Retinal pigment epithelial cell (primary cell): ENCODE measurements around the gene RNF217.

Experiments used
- DNase-seq: peaks from one replicate; pipeline ENCODE4 v3.0.0-alpha.2; 2010; ENCODE audit warnings: low read depth
- H3K4me3 ChIP-seq: 2 replicates; pipeline ENCODE4 v1.5.1; 2011; ENCODE audit warnings: mild to moderate bottlenecking, low read length, control low read depth, moderate library complexity
- TF ChIP-seq, protein P1 (sequence below): conservative IDR thresholded peaks from 2 replicates; pipeline ENCODE4 v1.5.1; 2011; ENCODE audit warnings: low read depth, low read length, control low read depth, inconsistent platforms

The RNF217 gene

DNA sequence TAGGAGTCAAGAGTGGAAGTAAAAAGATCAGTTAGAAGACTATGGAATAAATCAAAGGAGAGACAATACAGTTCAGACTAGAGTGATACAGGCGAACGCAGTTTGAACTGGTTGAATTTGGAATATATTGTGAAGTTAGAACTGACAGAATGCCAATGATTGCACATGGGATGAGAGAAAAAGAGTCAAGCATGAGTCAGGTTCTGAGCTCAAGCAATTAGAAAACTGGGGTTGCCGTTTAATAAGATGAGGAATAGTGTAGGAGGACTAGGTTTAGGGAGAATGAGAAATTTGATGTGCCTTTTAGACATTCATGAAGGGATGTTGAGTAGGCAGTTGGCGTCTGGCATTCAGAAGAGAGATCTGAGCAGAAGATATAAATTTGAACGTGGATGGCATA, 8.0 kb downstream of the RNF217 start:
- DNase-seq: no peak
- no peak overlapping the region for H3K4me3 ChIP-seq
- TF ChIP-seq, protein P1, sequence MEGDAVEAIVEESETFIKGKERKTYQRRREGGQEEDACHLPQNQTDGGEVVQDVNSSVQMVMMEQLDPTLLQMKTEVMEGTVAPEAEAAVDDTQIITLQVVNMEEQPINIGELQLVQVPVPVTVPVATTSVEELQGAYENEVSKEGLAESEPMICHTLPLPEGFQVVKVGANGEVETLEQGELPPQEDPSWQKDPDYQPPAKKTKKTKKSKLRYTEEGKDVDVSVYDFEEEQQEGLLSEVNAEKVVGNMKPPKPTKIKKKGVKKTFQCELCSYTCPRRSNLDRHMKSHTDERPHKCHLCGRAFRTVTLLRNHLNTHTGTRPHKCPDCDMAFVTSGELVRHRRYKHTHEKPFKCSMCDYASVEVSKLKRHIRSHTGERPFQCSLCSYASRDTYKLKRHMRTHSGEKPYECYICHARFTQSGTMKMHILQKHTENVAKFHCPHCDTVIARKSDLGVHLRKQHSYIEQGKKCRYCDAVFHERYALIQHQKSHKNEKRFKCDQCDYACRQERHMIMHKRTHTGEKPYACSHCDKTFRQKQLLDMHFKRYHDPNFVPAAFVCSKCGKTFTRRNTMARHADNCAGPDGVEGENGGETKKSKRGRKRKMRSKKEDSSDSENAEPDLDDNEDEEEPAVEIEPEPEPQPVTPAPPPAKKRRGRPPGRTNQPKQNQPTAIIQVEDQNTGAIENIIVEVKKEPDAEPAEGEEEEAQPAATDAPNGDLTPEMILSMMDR: no peak

DNA sequence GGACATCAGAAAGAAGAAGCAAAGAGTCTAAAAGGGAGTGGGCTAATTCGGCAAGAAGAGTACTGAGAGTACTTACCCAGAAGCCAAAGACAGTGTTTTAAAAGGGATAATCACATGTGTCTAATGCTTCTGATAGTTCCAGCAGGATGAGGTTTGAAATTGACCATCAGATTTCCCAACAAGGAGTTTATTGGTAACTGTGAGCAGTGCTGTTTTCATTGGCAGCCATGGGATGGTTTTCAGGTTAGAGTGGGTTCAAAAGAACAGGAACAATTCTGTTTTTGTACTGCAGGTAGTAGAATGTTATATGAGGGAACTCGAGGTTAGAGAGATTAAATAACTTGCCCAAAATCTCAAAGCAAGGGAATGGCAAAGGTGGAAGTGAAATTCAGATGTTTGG, 8.5 kb downstream of the RNF217 start:
- H3K4me3 ChIP-seq: no peak overlapping the region
- TF ChIP-seq, protein P1: no peak
- no peak for DNase-seq

DNA sequence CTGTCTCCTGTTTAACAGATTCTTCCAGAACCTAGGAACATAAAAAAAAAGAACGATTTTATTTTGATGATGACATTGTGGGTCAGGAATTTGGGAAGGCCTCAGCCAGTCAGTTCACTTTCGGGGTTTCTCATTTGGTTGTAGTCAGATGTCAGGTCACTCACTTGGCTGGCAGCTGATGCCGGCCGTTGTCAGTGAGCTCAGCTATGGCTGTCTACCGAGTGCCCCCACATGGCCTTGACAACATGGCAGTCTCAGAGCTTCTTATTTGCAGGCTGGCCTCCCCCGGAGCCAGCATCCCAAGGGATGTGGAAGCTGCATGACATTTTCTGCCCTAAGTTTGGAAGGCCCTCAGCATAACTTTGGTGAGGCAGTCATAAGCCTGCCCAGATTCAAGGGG, 11.5 kb downstream of the RNF217 start:
- DNase-seq: no peak
- TF ChIP-seq, protein P1: no peak

DNA sequence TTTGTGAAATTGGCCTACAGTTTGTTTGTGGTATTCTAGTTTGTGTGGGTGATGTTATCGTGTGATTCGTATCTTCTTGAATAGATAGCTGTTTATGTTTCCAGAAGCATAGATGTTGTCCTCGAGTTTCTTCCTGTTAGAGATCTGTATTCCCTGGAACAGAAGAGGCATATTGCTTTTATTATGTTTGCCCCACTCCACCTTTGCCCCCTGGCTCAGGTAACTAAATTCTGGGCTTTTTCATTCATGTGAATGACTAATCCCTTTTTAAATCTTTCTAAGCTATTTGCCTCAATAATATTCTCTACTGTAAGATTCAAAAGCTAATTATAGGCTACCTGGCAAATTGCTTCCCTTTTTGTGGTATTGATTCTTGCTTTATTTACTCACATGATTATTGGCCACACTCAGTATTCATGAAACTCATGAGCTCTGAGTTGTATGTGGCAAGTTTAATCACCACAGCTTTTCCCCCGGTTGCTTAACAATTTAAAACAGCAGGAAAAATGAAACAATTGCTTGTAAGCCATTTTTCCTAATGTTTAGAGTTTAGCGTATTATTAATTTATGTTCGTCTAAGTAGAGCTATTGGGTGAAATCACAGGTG, 12.6 kb downstream of the RNF217 start:
- TF ChIP-seq, protein P1: no peak
- DNase-seq: no peak
- H3K4me3 ChIP-seq: no peak overlapping the region

More for the DNA sequence above, 11.5 kb downstream of the RNF217 start:
- H3K4me3 ChIP-seq: no peak overlapping the region

DNA sequence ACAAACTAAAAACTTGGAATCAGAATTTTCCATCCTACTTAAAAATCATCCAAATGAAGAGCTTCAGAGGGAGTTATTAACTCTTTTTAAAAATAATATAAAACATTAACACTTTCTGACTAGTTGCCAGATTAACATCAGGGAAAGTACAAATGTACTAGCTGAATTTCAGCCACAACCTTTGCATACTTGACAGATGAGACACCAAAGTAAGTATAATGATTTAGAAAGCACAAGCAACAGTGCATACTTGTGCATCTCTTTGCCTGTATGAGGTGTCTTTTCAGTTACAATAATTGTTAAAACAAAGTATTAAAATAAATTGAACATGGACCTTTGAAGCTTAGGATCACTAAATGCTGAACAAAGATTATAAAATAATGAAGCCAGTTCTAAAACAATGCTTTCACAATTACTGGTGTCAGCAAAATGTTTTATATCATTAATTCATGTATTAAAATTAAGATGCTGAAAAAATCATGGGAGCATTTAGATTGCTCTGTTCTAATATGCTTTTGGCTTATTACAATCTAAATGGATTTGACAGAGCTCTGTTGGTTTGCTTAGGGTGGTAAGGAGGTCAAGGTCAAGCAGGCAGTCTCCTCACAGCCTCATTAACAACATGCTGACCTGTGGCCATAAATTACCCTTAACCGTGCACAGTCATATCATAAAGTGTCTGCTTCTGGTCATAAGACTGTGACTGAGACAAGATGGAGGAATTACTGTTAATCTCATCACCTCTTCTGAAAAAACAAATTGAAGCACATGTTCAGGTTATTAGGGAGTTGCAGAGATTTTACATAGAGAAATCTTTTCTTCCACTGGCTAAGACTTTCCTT, 15.1 kb downstream of the RNF217 start:
- TF ChIP-seq, protein P1: no peak
- H3K4me3 ChIP-seq: no peak overlapping the region
- DNase-seq: no peak

DNA sequence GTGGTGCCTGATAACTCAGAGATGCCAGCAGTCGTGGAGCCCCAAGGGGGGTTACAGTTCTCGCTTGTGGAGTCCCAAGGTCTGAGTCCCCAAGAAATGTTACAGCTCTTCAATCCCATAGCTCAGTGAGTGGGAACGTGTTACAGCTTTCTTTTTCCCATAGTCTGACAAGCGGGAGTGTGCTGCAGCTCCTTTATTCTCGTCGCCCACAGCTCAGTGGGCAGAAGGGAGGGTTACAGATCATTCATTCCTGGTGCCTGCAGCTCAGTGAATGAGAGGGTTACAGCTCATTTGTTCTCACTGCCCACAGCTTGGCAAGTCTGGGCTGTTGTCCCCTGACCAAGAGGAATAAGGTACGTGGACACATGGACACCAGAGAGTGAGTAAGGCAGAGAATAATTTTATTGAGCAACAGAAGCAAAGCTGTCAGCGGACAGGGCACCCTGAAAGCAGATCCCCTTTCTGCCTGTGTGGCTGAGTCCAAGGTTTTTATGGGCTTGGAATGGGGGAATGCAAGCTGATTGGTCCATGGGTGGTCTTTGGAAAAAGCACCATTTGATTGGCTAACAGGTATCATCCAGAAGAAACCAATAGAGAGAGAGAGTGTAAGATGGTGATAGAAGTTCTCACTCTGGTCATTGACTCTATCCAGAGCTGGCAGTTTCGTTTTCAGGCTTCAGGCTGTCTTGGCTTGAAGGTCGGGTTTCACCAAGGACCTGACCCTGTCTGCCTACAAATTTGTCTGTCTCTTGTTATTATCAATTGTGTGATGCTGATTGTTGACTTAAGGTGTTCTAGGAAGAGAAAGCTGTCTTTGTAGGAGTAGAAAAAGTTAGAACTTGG, 16.4 kb downstream of the RNF217 start:
- no peak overlapping the region for H3K4me3 ChIP-seq
- no peak for DNase-seq
- TF ChIP-seq, protein P1: no peak
